BLaER1 treated with 17β-estradiol and CSF1 and Interleukin-3, amounts not matched to agents 10 nM and 100 nM (cell line): ENCODE measurements around the gene PXN.
"Not testable (repeated sequence)": the region's sequence is repeated elsewhere in the genome, so short reads cannot be mapped to it uniquely, and the experiment has no call there.

Experiments used
- H3K27ac ChIP-seq, 11 experiments: shearing (Covaris generic); formaldehyde crosslinking; 2 replicates each; pipeline ENCODE4 v1.8.1; 2022
- H3K27me3 ChIP-seq, 11 experiments: shearing (Covaris generic); formaldehyde crosslinking; 2 replicates each; pipeline ENCODE4 v1.8.1; 2022
- H3K36me3 ChIP-seq, 11 experiments: shearing (Covaris generic); formaldehyde crosslinking; 2 replicates each; pipeline ENCODE4 v1.8.1; 2022
- H3K4me1 ChIP-seq, 10 experiments: shearing (Covaris generic); formaldehyde crosslinking; 2 replicates each; pipeline ENCODE4 v1.8.1; 2022
- H3K4me2 ChIP-seq, 11 experiments: shearing (Covaris generic); formaldehyde crosslinking; 2 replicates each; pipeline ENCODE4 v1.8.1; 2022
- H3K4me3 ChIP-seq, 10 experiments: shearing (Covaris generic); formaldehyde crosslinking; 2 replicates each; pipeline ENCODE4 v1.8.1; 2022
- H3K9ac ChIP-seq, 11 experiments: shearing (Covaris generic); formaldehyde crosslinking; 2 replicates each; pipeline ENCODE4 v1.8.1; 2022
- H3K9me3 ChIP-seq, 11 experiments: shearing (Covaris generic); formaldehyde crosslinking; replicated peaks in 1 of 11; 2 replicates each; pipeline ENCODE4 v1.8.1; 2022
- H4K20me1 ChIP-seq, 11 experiments: shearing (Covaris generic); formaldehyde crosslinking; 2 replicates each; pipeline ENCODE4 v1.8.1; 2022
- Cebpa-rat ChIP-seq, 11 experiments: shearing (Covaris generic); IDR thresholded peaks; 2 replicates each; pipeline ENCODE4 v1.8.1; 2022

PXN gene

DNA sequence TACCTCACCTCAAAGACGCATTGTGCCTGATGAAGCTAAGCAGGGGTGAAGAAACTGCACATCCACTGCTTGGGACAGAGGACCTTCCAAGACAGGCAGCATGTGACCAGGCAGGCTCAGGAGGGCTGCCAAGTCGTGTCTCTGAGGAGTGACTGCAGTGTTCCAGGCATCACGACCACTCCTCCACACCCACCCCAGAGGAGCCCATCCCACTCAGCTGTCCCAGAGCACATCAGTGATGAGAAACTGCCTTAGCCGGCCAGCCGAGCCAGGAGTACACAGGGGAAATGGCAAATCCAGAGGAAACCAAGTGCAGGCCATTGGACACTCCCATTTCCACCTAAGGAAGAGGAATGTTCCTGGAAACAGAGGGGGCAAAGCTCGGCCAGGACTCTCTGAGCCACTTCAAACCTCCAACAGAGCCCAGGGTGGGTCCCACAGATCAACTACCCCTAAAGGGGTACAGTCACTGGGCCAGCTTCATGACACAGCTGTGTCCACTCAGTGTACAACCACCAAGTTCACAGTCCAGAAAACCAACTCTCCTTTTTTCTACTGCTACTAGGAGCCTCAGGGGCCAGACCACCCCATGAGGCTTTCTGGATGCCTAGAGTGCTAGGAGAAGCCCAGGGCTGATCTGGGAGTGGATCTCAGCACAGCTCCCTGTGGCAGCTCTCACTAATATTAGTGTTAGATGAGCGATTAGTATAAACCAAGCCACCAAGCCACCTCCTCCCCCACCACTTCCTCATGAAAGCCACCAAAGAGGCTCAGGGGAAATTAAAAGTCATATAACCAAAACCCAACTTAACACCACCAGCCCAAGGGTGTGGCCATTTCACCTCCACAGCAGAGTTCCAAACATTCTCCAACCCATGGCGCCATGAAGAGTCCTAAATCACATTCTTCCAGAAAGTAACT is 15.4 kb downstream of the PXN start:
- no peak for TF ChIP-seq Cebpa-rat (IDR thresholded peaks at IDR 0.05)
- Histone ChIP-seq H3K4me2 (peak overlapping the region; percentile 75 to 100 (median 81)), H4K20me1 (peaks cover 36 to 79% (median 62%) of the 10 kb centered on the region in 11 experiments), H3K36me3 (peaks cover 0 to 34% (median 3%) of the 10 kb centered on the region in 11 experiments; a peak in 13 of 22 replicates), H3K27ac (peak overlapping the region in 5 of 11 experiments; percentile 23 to 57 (median 48); a peak in 7 of 22 replicates), H3K4me1 (peaks cover 52 to 95% (median 69%) of the 10 kb centered on the region in 10 experiments), H3K4me3 (peak overlapping the region in 3 of 10 experiments; percentile 0 to 31 (median 1); a peak in 4 of 20 replicates), H3K9me3 (no peaks in the 10 kb centered on the region), H3K27me3 (peaks cover 0 to 33% (median 0%) of the 10 kb centered on the region in 11 experiments; a peak in 7 of 22 replicates), H3K9ac (peak overlapping the region in 2 of 11 experiments; percentile 26 to 37; a peak in 2 of 22 replicates)

DNA sequence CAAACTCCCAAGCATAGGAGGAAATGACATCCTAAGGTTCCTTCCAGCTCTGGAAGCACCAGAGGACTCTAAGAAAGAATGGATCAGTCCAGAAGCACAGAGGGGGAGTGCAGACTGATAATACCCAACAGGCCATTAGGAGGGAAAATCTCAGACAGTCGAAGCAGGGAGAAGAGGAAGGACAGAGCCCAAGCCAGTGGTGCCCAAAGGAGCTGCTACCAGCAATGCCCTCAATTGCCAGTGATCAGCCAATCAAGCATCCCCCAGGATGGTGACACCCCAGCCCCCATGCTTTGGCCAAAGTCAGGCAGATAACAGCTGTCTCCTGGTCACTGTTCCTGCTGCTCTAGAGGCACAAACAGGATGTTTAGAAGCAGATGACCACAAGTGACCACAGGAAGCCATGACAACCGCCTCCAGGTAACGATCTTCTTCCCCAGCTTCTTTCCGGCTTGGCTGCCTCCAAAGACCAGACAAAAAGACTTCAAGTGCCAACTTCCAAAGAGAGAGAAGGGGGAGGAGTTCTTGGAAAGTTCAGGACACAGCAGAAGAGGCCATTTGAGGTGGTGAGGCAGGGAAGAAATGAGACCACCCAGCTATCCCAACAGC is 16.2 kb downstream of the PXN start:
- Histone ChIP-seq H4K20me1 (peaks cover 42 to 87% (median 69%) of the 10 kb centered on the region in 11 experiments), H3K27ac (peak overlapping the region in 1 of 11 experiments; percentile 51; a peak in 1 of 22 replicates), H3K9me3 (no peaks in the 10 kb centered on the region), H3K27me3 (peaks cover 0 to 33% (median 0%) of the 10 kb centered on the region in 11 experiments; a peak in 7 of 22 replicates), H3K9ac (no peak overlapping the region), H3K4me3 (no peak overlapping the region), H3K36me3 (peaks cover 0 to 33% (median 0%) of the 10 kb centered on the region in 11 experiments; a peak in 7 of 22 replicates), H3K4me1 (peaks cover 44 to 90% (median 62%) of the 10 kb centered on the region in 10 experiments), H3K4me2 (peak overlapping the region; percentile 75 to 100 (median 81); a peak in 20 of 22 replicates)
- TF ChIP-seq Cebpa-rat (IDR thresholded peaks at IDR 0.05) = no peak

- peaks cover 27 to 88% (median 46%) of the 10 kb centered on the region in 10 experiments for H3K4me1 ChIP-seq
- peak overlapping the region in 4 of 11 experiments; percentile 57 to 100 (median 78); a peak in 7 of 22 replicates for H3K4me2 ChIP-seq
- peaks cover 42 to 97% (median 82%) of the 10 kb centered on the region in 11 experiments for H4K20me1 ChIP-seq
- no peak overlapping the region for H3K27ac ChIP-seq
- peaks cover 0 to 40% (median 0%) of the 10 kb centered on the region in 11 experiments; a peak in 8 of 22 replicates for H3K36me3 ChIP-seq
- TF ChIP-seq Cebpa-rat (IDR thresholded peaks at IDR 0.05) = no peak
- no peak overlapping the region for H3K9ac ChIP-seq
- H3K27me3 ChIP-seq = peaks cover 0 to 33% (median 0%) of the 10 kb centered on the region in 11 experiments; a peak in 7 of 22 replicates
- H3K9me3 ChIP-seq = no peaks in the 10 kb centered on the region
- H3K4me3 ChIP-seq = no peak overlapping the region
These were observed 17.9 kb downstream of the PXN start for GRCh38 chr12:120247621-120248030.

- H3K4me3 ChIP-seq = no peak overlapping the region
- peaks cover 0 to 43% (median 0%) of the 10 kb centered on the region in 11 experiments; a peak in 8 of 22 replicates for H3K36me3 ChIP-seq
- H4K20me1 ChIP-seq = peaks cover 45 to 97% (median 85%) of the 10 kb centered on the region in 11 experiments
- H3K9ac ChIP-seq = peak overlapping the region in 1 of 11 experiments; percentile 8; a peak in 1 of 22 replicates
- H3K27ac ChIP-seq = no peak overlapping the region
- peak overlapping the region in 4 of 11 experiments; percentile 57 to 100 (median 78); a peak in 4 of 22 replicates for H3K4me2 ChIP-seq
- peaks cover 27 to 88% (median 46%) of the 10 kb centered on the region in 10 experiments for H3K4me1 ChIP-seq
- peaks cover 0 to 33% (median 0%) of the 10 kb centered on the region in 11 experiments; a peak in 7 of 22 replicates for H3K27me3 ChIP-seq
- no peaks in the 10 kb centered on the region for H3K9me3 ChIP-seq
- no peak for TF ChIP-seq Cebpa-rat (IDR thresholded peaks at IDR 0.05)
These were observed 18.3 kb downstream of the PXN start for GRCh38 chr12:120247183-120247582.

DNA sequence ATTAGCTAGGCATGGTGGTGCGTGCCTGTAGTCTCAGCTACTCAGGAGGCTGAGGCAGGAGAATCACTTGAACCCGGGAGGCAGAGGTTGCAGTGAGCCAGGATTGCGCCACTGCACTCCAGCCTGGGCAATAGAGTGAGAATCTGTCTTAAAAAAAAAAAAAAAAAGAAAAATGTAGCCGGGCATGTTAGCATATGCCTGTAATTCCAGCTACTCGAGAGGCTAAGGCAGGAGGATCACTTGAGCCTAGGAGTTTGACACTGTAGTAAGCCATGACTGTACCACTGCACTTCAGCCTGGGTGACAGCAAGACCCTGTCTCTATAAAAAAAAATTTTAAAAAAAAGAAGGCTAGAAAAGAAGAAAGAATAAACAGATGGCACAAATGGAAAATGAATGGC is 18.8 kb downstream of the PXN start:
- not testable (repeated sequence) for H3K27ac ChIP-seq, H3K9me3 ChIP-seq, H3K4me3 ChIP-seq
- Histone ChIP-seq H4K20me1 (peaks cover 50 to 97% (median 88%) of the 10 kb centered on the region in 11 experiments), H3K36me3 (peaks cover 0 to 47% (median 0%) of the 10 kb centered on the region in 11 experiments; a peak in 9 of 22 replicates), H3K4me2 (peak overlapping the region in 3 of 11 experiments; percentile 3 to 100 (median 78); a peak in 3 of 22 replicates), H3K27me3 (peaks cover 0 to 33% (median 0%) of the 10 kb centered on the region in 11 experiments; a peak in 7 of 22 replicates), H3K4me1 (peaks cover 27 to 88% (median 46%) of the 10 kb centered on the region in 10 experiments), H3K9ac (peak overlapping the region in 1 of 11 experiments; percentile 8; a peak in 1 of 22 replicates)

DNA sequence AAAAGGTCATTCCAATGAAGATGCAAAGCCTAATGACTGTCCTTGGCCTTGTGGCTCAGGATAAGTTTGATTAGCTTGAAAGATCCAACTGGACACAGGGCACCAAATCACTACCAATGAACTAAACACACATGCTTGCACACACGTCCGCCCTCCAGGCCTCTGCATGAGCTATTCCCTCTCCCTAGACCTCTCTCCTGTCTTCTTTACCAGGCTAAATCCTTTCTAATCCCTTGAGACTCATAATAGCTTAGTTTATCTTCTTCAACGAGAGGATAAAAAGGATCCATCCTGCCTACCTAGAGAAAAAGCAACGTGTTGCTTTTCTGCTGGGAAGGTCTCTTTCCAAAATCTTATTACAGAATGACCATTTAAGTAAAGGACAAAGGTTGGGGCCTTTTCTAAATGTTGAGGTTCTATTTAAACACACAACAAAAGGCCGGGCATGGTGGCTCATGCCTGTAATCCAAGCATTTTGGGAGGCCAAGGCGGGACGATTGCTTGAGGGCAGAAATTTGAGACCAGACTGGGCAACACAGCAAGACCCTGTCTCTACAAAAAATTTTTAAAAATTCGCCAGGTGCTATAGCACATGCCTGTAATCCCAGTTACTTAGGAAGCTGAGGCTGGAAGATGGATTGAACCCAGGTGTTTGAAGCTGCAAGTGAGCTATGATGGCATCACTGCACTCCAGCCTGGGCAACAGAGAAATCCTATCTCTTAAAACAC is 22.4 kb downstream of the PXN start:
- no peak overlapping the region for H3K4me3 ChIP-seq
- peaks cover 36 to 100% (median 80%) of the 10 kb centered on the region in 11 experiments; a peak in 21 of 22 replicates for H4K20me1 ChIP-seq
- no peak for TF ChIP-seq Cebpa-rat (IDR thresholded peaks at IDR 0.05)

GRCh38 chr12:120242275-120242799 is 23.2 kb downstream of the PXN start:
- Histone ChIP-seq H3K27me3 (peaks cover 0 to 5% (median 0%) of the 10 kb centered on the region in 11 experiments; a peak in 2 of 22 replicates), H3K4me2 (peak overlapping the region in 8 of 11 experiments; percentile 2 to 97 (median 55); a peak in 12 of 22 replicates), H3K4me1 (peaks cover 42 to 88% (median 55%) of the 10 kb centered on the region in 10 experiments), H3K36me3 (peaks cover 0 to 50% (median 0%) of the 10 kb centered on the region in 11 experiments; a peak in 9 of 22 replicates), H3K9ac (peak overlapping the region in 1 of 11 experiments; percentile 1; a peak in 1 of 22 replicates), H3K9me3 (no peaks in the 10 kb centered on the region), H3K4me3 (no peak overlapping the region), H3K27ac (no peak overlapping the region), H4K20me1 (peaks cover 30 to 92% (median 72%) of the 10 kb centered on the region in 11 experiments; a peak in 21 of 22 replicates)
- TF ChIP-seq Cebpa-rat (IDR thresholded peaks at IDR 0.05) = no peak

More for the DNA sequence above, 22.4 kb downstream of the PXN start:
- Histone ChIP-seq H3K36me3 (peaks cover 0 to 54% (median 0%) of the 10 kb centered on the region in 11 experiments; a peak in 9 of 22 replicates), H3K27ac (no peak overlapping the region), H3K9me3 (no peaks in the 10 kb centered on the region), H3K4me2 (peak overlapping the region in 5 of 11 experiments; percentile 24 to 97 (median 96); a peak in 9 of 22 replicates), H3K27me3 (peaks cover 0 to 13% (median 0%) of the 10 kb centered on the region in 11 experiments; a peak in 6 of 22 replicates), H3K4me1 (peaks cover 37 to 88% (median 51%) of the 10 kb centered on the region in 10 experiments), H3K9ac (no peak overlapping the region)
